GM19351 (cell line): Measurements from ENCODE around the gene OR5D14.

Source experiments
- ATAC-seq: cut with Tn5 transposase; IDR thresholded peaks from one replicate; pipeline ENCODE4 v1.9.1; 2021; ENCODE audit warnings: mild to moderate bottlenecking, moderate library complexity; ENCODE audit not compliant: unreplicated experiment

Gene OR5D14

DNA sequence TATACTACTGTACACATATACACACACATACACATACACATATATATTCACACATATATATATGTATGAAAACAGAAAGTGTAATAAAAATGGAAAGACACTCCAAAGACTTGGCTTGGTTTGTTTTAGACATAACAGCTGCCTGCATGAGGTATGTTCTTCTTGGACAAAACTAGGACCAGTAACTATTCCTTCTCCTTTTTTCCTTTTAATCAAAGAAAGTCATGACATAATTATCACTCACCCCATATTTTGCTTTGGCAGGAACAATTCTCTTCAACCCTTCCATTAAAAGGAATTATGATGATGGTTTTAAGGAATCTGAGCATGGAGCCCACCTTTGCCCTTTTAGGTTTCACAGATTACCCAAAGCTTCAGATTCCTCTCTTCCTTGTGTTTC lies at the start of gene OR5D14:
Gene OR5D14, plus strand, starts transcription at position 301 of the 400 bp plus-strand sequence. Its CDS starts 0 bp downstream, at position 301.
- no peak for ATAC-seq

DNA sequence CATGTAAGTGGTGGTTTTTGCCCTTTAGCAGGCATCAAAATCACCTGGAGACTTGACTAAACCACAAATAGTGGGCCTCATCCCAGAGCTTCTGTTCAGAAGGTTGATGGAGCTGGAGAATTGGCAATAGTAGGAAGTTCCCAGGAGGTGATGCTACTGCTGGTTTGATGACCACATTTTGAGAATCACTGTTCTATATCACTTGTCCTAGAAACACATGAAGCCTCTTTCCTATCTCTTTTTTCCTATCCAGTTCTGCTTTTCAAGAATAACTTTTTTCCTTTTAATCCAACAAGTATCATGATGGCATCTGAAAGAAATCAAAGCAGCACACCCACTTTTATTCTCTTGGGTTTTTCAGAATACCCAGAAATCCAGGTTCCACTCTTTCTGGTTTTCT lies 22.2 kb upstream of the OR5D14 start, which contains the start of gene OR5D13:
Gene OR5D13, plus strand, starts transcription at position 301 of the 400 bp plus-strand sequence. Its CDS starts 0 bp downstream, at position 301.
- ATAC-seq: no peak

DNA sequence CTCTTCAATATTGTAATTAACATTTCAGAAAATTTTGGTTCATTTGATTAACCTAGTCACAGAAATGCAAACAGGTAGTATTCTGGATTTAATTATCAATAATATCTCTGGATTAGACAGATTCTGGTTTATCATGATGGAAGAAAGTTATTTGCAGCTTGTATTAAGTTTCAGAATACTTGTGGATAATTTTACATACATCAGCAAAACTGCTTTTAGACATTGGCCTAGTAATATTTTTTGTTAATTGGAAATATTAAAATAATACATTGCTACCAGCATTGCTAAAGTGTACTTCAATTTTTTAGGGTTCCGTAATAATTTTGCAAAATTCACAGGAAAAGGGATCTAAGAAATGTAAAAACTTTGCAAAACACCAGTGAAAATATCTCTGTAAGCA lies 3.8 kb upstream of the OR5D14 start:
- ATAC-seq: no peak

DNA sequence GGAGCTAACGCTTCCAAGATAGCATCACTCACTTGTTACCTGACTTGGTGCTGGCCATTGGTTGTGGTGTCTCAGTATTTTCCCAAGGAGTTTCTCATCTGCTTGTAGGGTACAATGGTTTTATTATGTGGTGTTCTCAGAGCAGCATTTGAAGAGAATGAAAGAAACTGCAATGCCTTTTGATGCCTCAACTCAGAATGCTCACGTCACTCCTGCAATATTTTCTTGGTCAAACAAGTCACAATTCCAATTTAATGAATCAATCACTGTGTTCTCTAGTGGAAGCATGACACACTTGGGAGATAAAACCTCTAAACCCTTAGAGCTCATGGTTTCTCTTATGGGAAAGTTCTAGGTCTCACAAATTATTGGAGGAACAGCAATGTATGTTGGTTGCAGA lies 2.0 kb upstream of the OR5D14 start:
- no peak for ATAC-seq

DNA sequence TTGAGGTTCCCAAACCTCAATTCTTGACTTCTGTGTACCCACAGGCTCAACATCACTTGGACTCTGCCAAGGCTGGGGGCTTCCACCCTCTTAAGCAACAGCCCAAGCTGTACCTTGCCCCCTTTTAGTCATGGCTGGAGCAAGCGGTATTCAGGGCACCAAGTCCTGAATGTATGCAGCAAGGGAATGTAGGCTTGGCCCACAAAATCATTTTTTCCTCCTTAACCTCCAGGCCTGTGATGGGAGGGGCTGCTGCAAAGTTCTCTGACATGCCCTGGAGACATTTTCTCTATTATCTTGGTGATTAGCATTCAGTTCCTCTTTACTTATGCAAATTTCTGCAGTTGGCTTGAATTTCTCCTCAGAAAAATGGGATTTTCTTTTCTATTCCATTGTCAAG lies 10.9 kb downstream of the OR5D14 start:
- no peak for ATAC-seq

DNA sequence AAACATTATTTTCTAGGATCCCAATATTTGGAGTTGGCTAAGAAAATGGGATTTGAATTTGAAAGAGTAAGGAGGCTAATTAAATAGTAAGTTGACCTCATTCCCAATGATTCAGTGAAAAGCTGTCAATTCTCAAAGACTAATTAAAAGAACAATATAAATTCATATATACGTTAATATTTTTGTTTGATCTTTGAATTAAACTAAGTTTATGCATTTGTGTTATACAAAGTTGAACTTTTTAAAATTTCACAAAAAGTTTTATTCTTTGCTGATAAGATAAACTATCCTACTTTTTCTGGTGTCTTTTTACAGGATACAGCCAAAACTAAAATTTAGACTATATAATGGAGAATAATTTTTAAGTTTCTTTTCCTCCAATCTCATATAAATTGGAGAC lies 15.7 kb downstream of the OR5D14 start, which contains the start of gene OR5L1:
Gene OR5L1, plus strand, starts transcription at position 301 of the 400 bp plus-strand sequence. CDS start 100 bp downstream, outside the sequence.
- no peak for ATAC-seq

DNA sequence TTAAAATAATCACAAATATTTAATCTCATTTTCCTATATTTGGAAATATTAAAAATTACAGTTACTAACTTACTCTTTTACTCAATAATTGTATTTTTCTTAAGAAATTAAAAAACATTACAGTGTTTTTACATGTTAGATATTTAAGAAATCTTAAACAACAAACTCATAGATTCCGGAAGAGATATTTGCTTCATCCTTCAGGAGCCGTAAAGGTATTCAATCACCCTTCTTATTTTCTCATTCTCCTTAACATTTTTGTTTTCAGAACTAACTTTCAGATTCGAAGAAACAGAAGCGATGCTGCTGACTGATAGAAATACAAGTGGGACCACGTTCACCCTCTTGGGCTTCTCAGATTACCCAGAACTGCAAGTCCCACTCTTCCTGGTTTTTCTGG lies 24.0 kb downstream of the OR5D14 start, which contains the start of gene OR5D18:
Gene OR5D18, plus strand, starts transcription at position 301 of the 400 bp plus-strand sequence. Its CDS starts 0 bp downstream, at position 301.
- no peak for ATAC-seq

DNA sequence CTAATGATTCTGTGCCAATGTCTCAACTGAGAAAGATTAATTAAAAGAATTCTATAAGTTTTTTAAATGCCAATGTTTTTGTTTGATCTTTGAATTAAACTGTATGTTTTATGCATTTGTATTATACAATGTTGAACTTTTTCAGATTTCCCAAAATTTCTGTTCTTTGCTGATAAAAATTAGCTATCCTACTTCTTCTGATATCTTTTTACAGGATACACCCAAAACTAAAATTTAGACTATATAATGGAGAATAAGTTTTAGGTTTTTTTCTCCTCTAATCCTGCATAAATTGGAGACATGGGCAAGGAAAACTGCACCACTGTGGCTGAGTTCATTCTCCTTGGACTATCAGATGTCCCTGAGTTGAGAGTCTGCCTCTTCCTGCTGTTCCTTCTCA lies 31.6 kb downstream of the OR5D14 start, which contains the start of gene OR5L2:
Gene OR5L2, plus strand, starts transcription at position 301 of the 400 bp plus-strand sequence. Its CDS starts 0 bp downstream, at position 301.
- ATAC-seq: no peak

DNA sequence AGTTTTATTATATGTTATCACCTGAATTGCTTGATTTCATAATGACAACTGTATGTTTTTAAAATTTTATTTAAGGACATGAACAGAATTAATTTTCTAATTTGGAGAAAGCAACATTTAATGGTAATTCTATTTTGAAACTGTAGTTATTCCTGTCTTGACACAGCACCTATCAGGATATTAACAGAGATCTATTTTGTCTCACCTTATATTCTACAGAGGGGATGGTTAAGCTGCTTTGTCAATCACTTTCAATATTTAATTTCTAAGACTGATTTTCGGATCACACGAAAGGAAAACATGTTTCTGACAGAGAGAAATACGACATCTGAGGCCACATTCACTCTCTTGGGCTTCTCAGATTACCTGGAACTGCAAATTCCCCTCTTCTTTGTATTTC lies 43.1 kb downstream of the OR5D14 start, which contains the start of gene OR5D16:
Gene OR5D16, plus strand, starts transcription at position 301 of the 400 bp plus-strand sequence. Its CDS starts 0 bp downstream, at position 301.
- no peak for ATAC-seq
